BLaER1 (cell line): ENCODE results near the gene TPM2.

Experiments
- H3K27ac ChIP-seq: shearing (Covaris generic); formaldehyde crosslinking; 2 replicates; pipeline ENCODE4 v1.8.1; 2022
- H3K27me3 ChIP-seq: shearing (Covaris generic); formaldehyde crosslinking; 2 replicates; pipeline ENCODE4 v1.8.1; 2022
- H3K36me3 ChIP-seq: shearing (Covaris generic); formaldehyde crosslinking; 2 replicates; pipeline ENCODE4 v1.8.1; 2022
- H3K4me1 ChIP-seq: shearing (Covaris generic); formaldehyde crosslinking; 2 replicates; pipeline ENCODE4 v1.8.1; 2022
- H3K4me2 ChIP-seq: shearing (Covaris generic); formaldehyde crosslinking; 2 replicates; pipeline ENCODE4 v1.8.1; 2022
- H3K4me3 ChIP-seq: shearing (Covaris generic); formaldehyde crosslinking; 2 replicates; pipeline ENCODE4 v1.8.1; 2022
- H3K9ac ChIP-seq: shearing (Covaris generic); formaldehyde crosslinking; 2 replicates; pipeline ENCODE4 v1.8.1; 2022
- H3K9me3 ChIP-seq: shearing (Covaris generic); formaldehyde crosslinking; 2 replicates; pipeline ENCODE4 v1.8.1; 2022
- H4K20me1 ChIP-seq: shearing (Covaris generic); formaldehyde crosslinking; 2 replicates; pipeline ENCODE4 v1.8.1; 2022
- Cebpa-rat ChIP-seq: shearing (Covaris generic); IDR thresholded peaks from 2 replicates; pipeline ENCODE4 v1.8.1; 2022

TPM2 gene

GRCh38 chr9:35666045-35666444, 23.7 kb downstream of the TPM2 start:
- no peaks in the 10 kb centered on the region for H3K27me3 ChIP-seq
- no peaks in the 10 kb centered on the region for H4K20me1 ChIP-seq
- peaks cover 2% of the 10 kb centered on the region for H3K36me3 ChIP-seq
- H3K4me2 ChIP-seq: peak overlapping the region; percentile 94
- no peak overlapping the region for H3K9ac ChIP-seq
- H3K4me3 ChIP-seq: peak overlapping the region; percentile 70; the same call in 1 of the 2 replicates
- 0 out of 2 replicates have a peak overlapping the region, but pooled peaks have one; percentile 77 for H3K27ac ChIP-seq
- H3K9me3 ChIP-seq: no peaks in the 10 kb centered on the region
- H3K4me1 ChIP-seq: peaks cover 64% of the 10 kb centered on the region
- TF ChIP-seq Cebpa-rat: no peak

- Histone ChIP-seq H4K20me1 (no peaks in the 10 kb centered on the region), H3K27ac (peak overlapping the region; percentile 77), H3K4me1 (peaks cover 70% of the 10 kb centered on the region), H3K4me3 (peak overlapping the region; percentile 70), H3K36me3 (peaks cover 8% of the 10 kb centered on the region), H3K27me3 (no peaks in the 10 kb centered on the region), H3K9me3 (no peaks in the 10 kb centered on the region), H3K4me2 (peak overlapping the region; percentile 94), H3K9ac (peak overlapping the region; percentile 72)
- TF ChIP-seq Cebpa-rat: no peak
Observed at GRCh38 chr9:35665471-35665818, 24.3 kb downstream of the TPM2 start.

GRCh38 chr9:35664531-35665470, 24.9 kb downstream of the TPM2 start, which contains the start of gene ARHGEF39:
Gene ARHGEF39, minus strand, starts transcription at chr9:35665195. Its CDS starts 26 bp downstream, at chr9:35665169.
- peak within 1 kb of the TSS; percentile 72 for H3K9ac ChIP-seq
- H3K27me3 ChIP-seq: no peaks in the 10 kb centered on the region
- H3K4me1 ChIP-seq: peaks cover 77% of the 10 kb centered on the region
- peak within 1 kb of the TSS; percentile 70 for H3K4me3 ChIP-seq
- TF ChIP-seq Cebpa-rat: no peak
- H3K36me3 ChIP-seq: peaks cover 11% of the 10 kb centered on the region
- peak within 1 kb of the TSS; percentile 94 for H3K4me2 ChIP-seq
- H3K9me3 ChIP-seq: no peaks in the 10 kb centered on the region
- no peaks in the 10 kb centered on the region for H4K20me1 ChIP-seq
- H3K27ac ChIP-seq: peak within 1 kb of the TSS; percentile 77

GRCh38 chr9:35662437-35662836, 27.3 kb downstream of the TPM2 start:
- Histone ChIP-seq H4K20me1 (no peaks in the 10 kb centered on the region), H3K9me3 (no peaks in the 10 kb centered on the region), H3K27me3 (no peaks in the 10 kb centered on the region), H3K4me3 (peak overlapping the region; percentile 32), H3K4me1 (peaks cover 90% of the 10 kb centered on the region), H3K4me2 (peak overlapping the region; percentile 94), H3K27ac (peak overlapping the region; percentile 77), H3K9ac (peak overlapping the region; percentile 67; the same call in 1 of the 2 replicates), H3K36me3 (peaks cover 11% of the 10 kb centered on the region)
- no peak for TF ChIP-seq Cebpa-rat

- Histone ChIP-seq H3K27ac (peak overlapping the region; percentile 77), H3K9ac (peak overlapping the region; percentile 67)
- no peak for TF ChIP-seq Cebpa-rat
Observed at GRCh38 chr9:35661756-35662350, 27.9 kb downstream of the TPM2 start.

GRCh38 chr9:35660966-35661415, 28.7 kb downstream of the TPM2 start:
- TF ChIP-seq Cebpa-rat: no peak
- Histone ChIP-seq H3K27ac (peak overlapping the region; percentile 77), H3K27me3 (no peaks in the 10 kb centered on the region), H3K4me1 (peaks cover 89% of the 10 kb centered on the region), H3K9ac (peak overlapping the region; percentile 92), H3K9me3 (no peaks in the 10 kb centered on the region), H3K36me3 (peaks cover 11% of the 10 kb centered on the region), H3K4me2 (peak overlapping the region; percentile 94), H4K20me1 (no peaks in the 10 kb centered on the region), H3K4me3 (peak overlapping the region; percentile 75; the same call in 1 of the 2 replicates)

More at GRCh38 chr9:35661756-35662350, 27.9 kb downstream of the TPM2 start:
- Histone ChIP-seq H3K36me3 (peaks cover 11% of the 10 kb centered on the region), H3K4me2 (peak overlapping the region; percentile 94), H3K27me3 (no peaks in the 10 kb centered on the region), H3K4me1 (peaks cover 90% of the 10 kb centered on the region), H3K4me3 (peak overlapping the region; percentile 32), H3K9me3 (no peaks in the 10 kb centered on the region), H4K20me1 (no peaks in the 10 kb centered on the region)

GRCh38 chr9:35659340-35659739, 30.4 kb downstream of the TPM2 start:
- H3K4me1 ChIP-seq: peaks cover 79% of the 10 kb centered on the region
- no peak for TF ChIP-seq Cebpa-rat
- H4K20me1 ChIP-seq: no peaks in the 10 kb centered on the region
- H3K4me2 ChIP-seq: peak overlapping the region; percentile 94
- H3K27me3 ChIP-seq: no peaks in the 10 kb centered on the region
- peak overlapping the region; percentile 92 for H3K9ac ChIP-seq
- no peaks in the 10 kb centered on the region for H3K9me3 ChIP-seq
- peak overlapping the region; percentile 98; the same call in 1 of the 2 replicates for H3K27ac ChIP-seq
- peaks cover 11% of the 10 kb centered on the region for H3K36me3 ChIP-seq
- H3K4me3 ChIP-seq: peak overlapping the region; percentile 75

GRCh38 chr9:35658968-35659220, 30.8 kb downstream of the TPM2 start:
- peaks cover 79% of the 10 kb centered on the region for H3K4me1 ChIP-seq
- H3K27ac ChIP-seq: peak overlapping the region; percentile 98

GRCh38 chr9:35658137-35658967, 31.4 kb downstream of the TPM2 start, which contains the start of gene CCDC107:
Gene CCDC107, plus strand, starts transcription at chr9:35658292. Its CDS starts 88 bp downstream, at chr9:35658380.
- peak within 1 kb of the TSS; percentile 94 for H3K4me2 ChIP-seq
- no peak for TF ChIP-seq Cebpa-rat
- no peaks in the 10 kb centered on the region for H4K20me1 ChIP-seq
- H3K4me3 ChIP-seq: peak within 1 kb of the TSS; percentile 75
- H3K9me3 ChIP-seq: no peaks in the 10 kb centered on the region
- peaks cover 75% of the 10 kb centered on the region for H3K4me1 ChIP-seq
- H3K27ac ChIP-seq: peak within 1 kb of the TSS; percentile 98
- H3K9ac ChIP-seq: peak within 1 kb of the TSS; percentile 92
- H3K27me3 ChIP-seq: no peaks in the 10 kb centered on the region
- H3K36me3 ChIP-seq: peaks cover 11% of the 10 kb centered on the region

More at GRCh38 chr9:35658968-35659220, 30.8 kb downstream of the TPM2 start:
- H3K4me2 ChIP-seq: peak overlapping the region; percentile 94
- no peak for TF ChIP-seq Cebpa-rat
- no peaks in the 10 kb centered on the region for H4K20me1 ChIP-seq
- H3K9ac ChIP-seq: peak overlapping the region; percentile 92
- H3K36me3 ChIP-seq: peaks cover 11% of the 10 kb centered on the region
- H3K4me3 ChIP-seq: peak overlapping the region; percentile 75
- no peaks in the 10 kb centered on the region for H3K27me3 ChIP-seq
- H3K9me3 ChIP-seq: no peaks in the 10 kb centered on the region
